Activated CD8-positive, alpha-beta memory T cell treated with anti-CD3 and anti-CD28 coated beads, Interleukin-2, amount 50 U/mL, for 1 hour (primary cell): ENCODE measurements around the gene UROS.

Source experiments
- DNase-seq: peaks from one replicate; pipeline ENCODE4 v3.0.0-alpha.2; 2020; ENCODE audit errors: extremely low read depth

UROS gene

GRCh38 chr10:125822878-125823662 lies at the start of gene UROS, which contains the start of gene BCCIP:
Gene UROS, minus strand, starts transcription at chr10:125823258. Its CDS starts 6,759 bp downstream, at chr10:125816499.
Gene BCCIP, plus strand, starts transcription at chr10:125823546. Its CDS starts 12 bp downstream, at chr10:125823558.
- peak; percentile 87 for DNase-seq

- DNase-seq: no peak
Measured at GRCh38 chr10:125871338-125871737, 48.3 kb upstream of the UROS start.

- no peak for DNase-seq
Measured at GRCh38 chr10:125868372-125868975, 45.4 kb upstream of the UROS start.

- no peak for DNase-seq
Measured at GRCh38 chr10:125866421-125867029, 43.5 kb upstream of the UROS start.

GRCh38 chr10:125865120-125865519 lies 42.1 kb upstream of the UROS start:
- no peak for DNase-seq

GRCh38 chr10:125859128-125859817 lies 36.2 kb upstream of the UROS start:
- DNase-seq: no peak

GRCh38 chr10:125857185-125857760 lies 34.2 kb upstream of the UROS start:
- no peak for DNase-seq

- DNase-seq: no peak
Measured at GRCh38 chr10:125852487-125852886, 29.4 kb upstream of the UROS start.

GRCh38 chr10:125850766-125851731 lies 28.0 kb upstream of the UROS start:
- DNase-seq: no peak

- no peak for DNase-seq
Measured at GRCh38 chr10:125849448-125849847, 26.4 kb upstream of the UROS start.

- no peak for DNase-seq
Measured at GRCh38 chr10:125848857-125849256, 25.8 kb upstream of the UROS start.

GRCh38 chr10:125848371-125848770 lies 25.3 kb upstream of the UROS start:
- DNase-seq: no peak

GRCh38 chr10:125846894-125847293 lies 23.8 kb upstream of the UROS start:
- DNase-seq: no peak

GRCh38 chr10:125845617-125846016 lies 22.6 kb upstream of the UROS start:
- DNase-seq: no peak

- DNase-seq: no peak
Measured at GRCh38 chr10:125844751-125845221, 21.7 kb upstream of the UROS start.

- no peak for DNase-seq
Measured at GRCh38 chr10:125843603-125844329, 20.7 kb upstream of the UROS start.

GRCh38 chr10:125840955-125841354 lies 17.9 kb upstream of the UROS start:
- DNase-seq: no peak

- no peak for DNase-seq
Measured at GRCh38 chr10:125840406-125840805, 17.3 kb upstream of the UROS start.

GRCh38 chr10:125838802-125839575 lies 15.9 kb upstream of the UROS start:
- no peak for DNase-seq
